Thyroid gland (tissue), 4 donors: Measurements from ENCODE around the gene ZP4.

Experiments
- POLR2A ChIP-seq, 2 donors: fragments of 450-650 bp; IDR thresholded peaks; one replicate each; pipeline ENCODE4 v1.6.1; 2017; ENCODE audit warnings: antibody characterized with exemption in 2 of 2, mild to moderate bottlenecking in 2 of 2, moderate library complexity in 1 of 2
- TF ChIP-seq, protein P1 (sequence below), 6 experiments: fragments of 200-600 bp in 3 of 6; fragments of 450-650 bp in 3 of 6; sonication (generic) in 3 of 6; IDR thresholded peaks; one replicate each; pipeline ENCODE4 v1.5.1; 2016 to 2019; ENCODE audit warnings: antibody characterized with exemption in 6 of 6, mild to moderate bottlenecking in 2 of 6, inconsistent platforms in 1 of 6, moderate library complexity in 1 of 6

DNA sequence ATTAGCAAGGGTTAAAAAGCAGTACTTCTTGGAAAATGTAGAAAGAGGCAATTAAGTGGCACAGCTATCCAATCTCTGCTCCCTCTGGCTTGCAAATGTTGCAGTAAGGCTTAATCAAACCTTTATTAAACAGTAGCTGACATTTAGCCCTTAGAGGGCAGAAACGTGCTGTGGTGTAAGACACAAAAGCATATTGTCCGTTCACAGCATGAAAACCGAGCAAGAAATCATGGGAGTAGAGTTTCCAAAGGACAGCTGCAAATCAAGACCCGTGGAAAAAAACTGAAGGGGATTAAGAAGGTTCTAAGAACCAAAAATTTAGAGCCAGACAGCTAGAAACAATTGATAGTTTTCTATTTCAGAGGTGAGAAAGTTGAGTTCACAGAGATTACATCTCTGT is 13.1 kb downstream of the ZP4 start:
- TF ChIP-seq, protein P1, sequence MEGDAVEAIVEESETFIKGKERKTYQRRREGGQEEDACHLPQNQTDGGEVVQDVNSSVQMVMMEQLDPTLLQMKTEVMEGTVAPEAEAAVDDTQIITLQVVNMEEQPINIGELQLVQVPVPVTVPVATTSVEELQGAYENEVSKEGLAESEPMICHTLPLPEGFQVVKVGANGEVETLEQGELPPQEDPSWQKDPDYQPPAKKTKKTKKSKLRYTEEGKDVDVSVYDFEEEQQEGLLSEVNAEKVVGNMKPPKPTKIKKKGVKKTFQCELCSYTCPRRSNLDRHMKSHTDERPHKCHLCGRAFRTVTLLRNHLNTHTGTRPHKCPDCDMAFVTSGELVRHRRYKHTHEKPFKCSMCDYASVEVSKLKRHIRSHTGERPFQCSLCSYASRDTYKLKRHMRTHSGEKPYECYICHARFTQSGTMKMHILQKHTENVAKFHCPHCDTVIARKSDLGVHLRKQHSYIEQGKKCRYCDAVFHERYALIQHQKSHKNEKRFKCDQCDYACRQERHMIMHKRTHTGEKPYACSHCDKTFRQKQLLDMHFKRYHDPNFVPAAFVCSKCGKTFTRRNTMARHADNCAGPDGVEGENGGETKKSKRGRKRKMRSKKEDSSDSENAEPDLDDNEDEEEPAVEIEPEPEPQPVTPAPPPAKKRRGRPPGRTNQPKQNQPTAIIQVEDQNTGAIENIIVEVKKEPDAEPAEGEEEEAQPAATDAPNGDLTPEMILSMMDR (IDR thresholded peaks at IDR 0.05) = no peak
- no peak for TF ChIP-seq POLR2A (IDR thresholded peaks at IDR 0.05)
